H1 (cell line): Measurements from ENCODE around the gene ZNF443. TPM values are rescaled to one million over a fixed set of nuclear protein-coding genes. Genes with fewer than 3 reads are reported as not detected.
A peak's percentile ranks its signal among the peaks of the same experiment; 100 is the strongest.

ENCODE experiments used
- CTCF ChIA-PET: fragments of 300-600 bp; sonication (Branson Sonifier 250); formaldehyde crosslinking; loops from one replicate; lab custom pipeline; 2021; ENCODE audit not compliant: partially characterized antibody; lab: Charles Lee
- POLR2A ChIA-PET: fragments of 300-600 bp; sonication (Branson Sonifier 250); formaldehyde crosslinking; loops from one replicate; lab custom pipeline; 2021; ENCODE audit warnings: inconsistent platforms; ENCODE audit not compliant: partially characterized antibody; lab: Charles Lee
- DNase-seq, 2 experiments: peaks; one replicate each; pipeline versions ENCODE4 v3.0.0 to v3.0.0-alpha.2; 2010 to 2022; ENCODE audit warnings: low spot score in 2 of 2, low read depth in 1 of 2, mixed read lengths in 1 of 2
- FAIRE-seq: peaks from 2 replicates; lab custom pipeline; 2011; peaks lifted over from hg19 to GRCh38; lab: Jason Lieb, UNC
- H2AFZ ChIP-seq: 2 replicates; pipeline ENCODE4 v1.8.1; 2012; ENCODE audit warnings: low read length, inconsistent platforms
- H2AK5ac ChIP-seq: 2 replicates; pipeline ENCODE4 v1.6.1; 2013; ENCODE audit warnings: low read depth, low read length
- H2BK120ac ChIP-seq: replicated peaks from 2 replicates; pipeline ENCODE3; 2013; ENCODE audit warnings: low read depth, low read length, inconsistent platforms
- H2BK12ac ChIP-seq: 2 replicates; pipeline ENCODE4 v1.6.1; 2013; ENCODE audit warnings: low read depth, low read length
- H2BK15ac ChIP-seq: 2 replicates; pipeline ENCODE4 v1.6.1; 2013; ENCODE audit warnings: low read length
- H2BK20ac ChIP-seq: 2 replicates; pipeline ENCODE4 v1.6.1; 2013; ENCODE audit warnings: low read length
- H2BK5ac ChIP-seq: 2 replicates; pipeline ENCODE4 v1.6.1; 2013; ENCODE audit warnings: low read depth, low read length
- H3K14ac ChIP-seq: 2 replicates; pipeline ENCODE4 v1.6.1; 2013; ENCODE audit warnings: inconsistent platforms; ENCODE audit not compliant: insufficient read length
- H3K18ac ChIP-seq: 2 replicates; pipeline ENCODE4 v1.6.1; 2013; ENCODE audit warnings: low read length; ENCODE audit errors: extremely low read depth
- H3K23ac ChIP-seq: 2 replicates; pipeline ENCODE4 v1.6.1; 2013; ENCODE audit warnings: inconsistent platforms; ENCODE audit not compliant: insufficient read length
- H3K23me2 ChIP-seq: 2 replicates; pipeline ENCODE4 v1.6.1; 2013; ENCODE audit warnings: low read depth, low read length
- H3K27ac ChIP-seq: 2 replicates; pipeline ENCODE4 v1.6.1; 2011; ENCODE audit warnings: low read depth, low read length, inconsistent platforms
- H3K27me3 ChIP-seq, 4 experiments: replicated peaks in 1 of 4; 1 replicate in 1 of 4; 2 replicates in 3 of 4; pipeline versions ENCODE4 v1.6.1 to v1.8.1; 2011 to 2013; ENCODE audit warnings: low read length in 3 of 4, mild to moderate bottlenecking in 3 of 4, inconsistent platforms in 2 of 4, mixed read lengths in 2 of 4, moderate library complexity in 1 of 4; ENCODE audit not compliant: control insufficient read depth in 3 of 4, insufficient read depth in 3 of 4; ENCODE audit errors: extremely low read depth in 1 of 4
- H3K36me3 ChIP-seq, 4 experiments: 2 replicates each; pipeline versions ENCODE4 v1.6.1 to v1.8.1; 2011 to 2013; ENCODE audit warnings: mild to moderate bottlenecking in 4 of 4, low read length in 3 of 4, moderate library complexity in 2 of 4, control low read depth in 1 of 4, inconsistent platforms in 1 of 4; ENCODE audit not compliant: insufficient read depth in 4 of 4, control insufficient read depth in 2 of 4
- H3K4ac ChIP-seq: replicated peaks from 2 replicates; pipeline ENCODE3; 2013; ENCODE audit warnings: low read length, low read depth, mixed read lengths, inconsistent platforms; ENCODE audit not compliant: insufficient read length
- H3K4me1 ChIP-seq, 4 experiments: replicated peaks in 1 of 4; 1 replicate in 1 of 4; 2 replicates in 3 of 4; pipeline versions ENCODE4 v1.6.1 to v1.8.1; 2011 to 2013; ENCODE audit warnings: low read length in 3 of 4, inconsistent platforms in 2 of 4, mixed read lengths in 1 of 4; ENCODE audit not compliant: insufficient read depth in 4 of 4, control insufficient read depth in 3 of 4
- H3K4me2 ChIP-seq, 2 experiments: 2 replicates each; pipeline versions ENCODE4 v1.6.1 to v1.8.1; 2011 to 2013; ENCODE audit warnings: low read depth in 2 of 2, low read length in 2 of 2, control low read depth in 1 of 2, inconsistent platforms in 1 of 2, mild to moderate bottlenecking in 1 of 2; ENCODE audit not compliant: insufficient read depth in 1 of 2
- H3K4me3 ChIP-seq, 4 experiments: fragments of 200-600, 300-600 bp in 1 of 4; sonication (generic), shearing (Covaris generic), sonication (Bioruptor Twin) in 1 of 4; 2 replicates each; pipeline versions ENCODE4 v1.5.1 to v1.8.1; 2011 to 2016; ENCODE audit warnings: low read length in 4 of 4, low read depth in 3 of 4, control low read depth in 2 of 4, inconsistent platforms in 2 of 4, mild to moderate bottlenecking in 2 of 4, mixed read lengths in 1 of 4, moderate library complexity in 1 of 4; ENCODE audit not compliant: insufficient read depth in 2 of 4; ENCODE audit errors: extremely low read depth in 1 of 4
- H3K56ac ChIP-seq: replicated peaks from 2 replicates; pipeline ENCODE3; 2013; ENCODE audit warnings: low read depth, mild to moderate bottlenecking, mixed read lengths, low read length, inconsistent platforms; ENCODE audit not compliant: insufficient read length
- H3K79me1 ChIP-seq: 2 replicates; pipeline ENCODE4 v1.6.1; 2013; ENCODE audit warnings: low read depth, low read length, control low read depth
- H3K79me2 ChIP-seq, 2 experiments: 2 replicates each; pipeline versions ENCODE4 v1.6.1 to v1.8.1; 2012 to 2013; ENCODE audit warnings: low read length in 2 of 2, mild to moderate bottlenecking in 2 of 2, inconsistent platforms in 1 of 2; ENCODE audit not compliant: insufficient read depth in 2 of 2, control insufficient read depth in 1 of 2
- H3K9ac ChIP-seq, 4 experiments: replicated peaks in 1 of 4; 1 replicate in 1 of 4; 2 replicates in 3 of 4; pipeline versions ENCODE4 v1.6.1 to v1.8.1; 2011 to 2013; ENCODE audit warnings: low read depth in 3 of 4, low read length in 3 of 4, control low read depth in 2 of 4, mild to moderate bottlenecking in 2 of 4, moderate library complexity in 2 of 4, inconsistent platforms in 1 of 4; ENCODE audit errors: extremely low read depth in 1 of 4
- H3K9me3 ChIP-seq, 2 experiments: 2 replicates each; pipeline versions ENCODE4 v1.6.1 to v1.8.1; 2012 to 2013; ENCODE audit warnings: mild to moderate bottlenecking in 2 of 2, moderate library complexity in 2 of 2, control low read depth in 1 of 2, inconsistent platforms in 1 of 2, low read depth in 1 of 2, low read length in 1 of 2, mixed read lengths in 1 of 2; ENCODE audit not compliant: insufficient read depth in 2 of 2
- H4K20me1 ChIP-seq, 2 experiments: replicated peaks in 1 of 2; 2 replicates each; pipeline versions ENCODE3 to v1.8.1; 2011 to 2013; ENCODE audit warnings: inconsistent platforms in 2 of 2, low read length in 2 of 2, mild to moderate bottlenecking in 1 of 2; ENCODE audit not compliant: insufficient read depth in 2 of 2, control insufficient read depth in 1 of 2
- H4K5ac ChIP-seq: 2 replicates; pipeline ENCODE4 v1.6.1; 2013; ENCODE audit warnings: low read length, low read depth, mixed read lengths, inconsistent platforms; ENCODE audit not compliant: insufficient read length
- H4K8ac ChIP-seq: 2 replicates; pipeline ENCODE4 v1.8.0; 2013; ENCODE audit warnings: mild to moderate bottlenecking, moderate library complexity, low read length, inconsistent platforms; ENCODE audit not compliant: insufficient read depth; ENCODE audit errors: extremely low read depth
- H4K91ac ChIP-seq: replicated peaks from 2 replicates; pipeline ENCODE3; 2013; ENCODE audit warnings: low read length, mixed read lengths, inconsistent platforms; ENCODE audit not compliant: insufficient read length
- BACH1 ChIP-seq: IDR thresholded peaks from 2 replicates; pipeline ENCODE4 v1.6.1; 2012; ENCODE audit warnings: low read length, improper control_type of control experiment
- KDM5A ChIP-seq: fragments of 200-600 bp; IDR thresholded peaks from 2 replicates; pipeline ENCODE4 v1.7.1; 2012; ENCODE audit warnings: mild to moderate bottlenecking, low read length, inconsistent platforms, mixed read lengths
- SIN3A ChIP-seq, 2 experiments: IDR thresholded peaks in 1 of 2; conservative IDR thresholded peaks in 1 of 2; 2 replicates each; pipeline ENCODE4 v1.6.1; 2011 to 2012; ENCODE audit warnings: low read length in 2 of 2, improper control_type of control experiment in 1 of 2, low read depth in 1 of 2, mild to moderate bottlenecking in 1 of 2
- TBP ChIP-seq: IDR thresholded peaks from 2 replicates; pipeline ENCODE4 v1.6.1; 2011; ENCODE audit warnings: low read depth, low read length, improper control_type of control experiment
- WGBS, 2 experiments: shearing (Covaris generic) in 1 of 2; methylation state at CpG; one replicate each; pipeline versions ENCODE4 v1.1.6 to v1.1.7; 2013 to 2015; ENCODE audit warnings: low lambda C conversion rate in 2 of 2, mixed read lengths in 2 of 2, inconsistent platforms in 1 of 2, low coverage in 1 of 2, missing lambda C conversion rate in 1 of 2; ENCODE audit not compliant: insufficient replicate concordance in 2 of 2, insufficient coverage in 1 of 2, insufficient read length in 1 of 2; ENCODE audit errors: extremely low coverage in 1 of 2, missing lambda C conversion rate in 1 of 2; 5-methylcytosine and 5-hydroxymethylcytosine counted together
- polyA plus RNA-seq, 7 experiments: library from polyadenylated mRNA; depleted of rRNA in 3 of 7; stranded (reverse) in 5 of 7; unstranded in 2 of 7; fragments of >200 nt in 5 of 7; fragments of 200-250 nt in 2 of 7; gene quantifications; 1 replicate in 5 of 7; 2 replicates in 1 of 7; 4 replicates in 1 of 7; pipeline versions ENCODE4 v1.2.1 to v1.2.3, GENCODE V29; 2011 to 2013; ENCODE audit warnings: missing spikeins in 2 of 7, mixed read lengths in 2 of 7
- total RNA-seq: library from RNA; stranded (reverse); fragmentation: NEBNext Ultra II Directional; extraction: Animal tissue kit (Norgen Biotek cat#: 25700); gene quantifications from 2 replicates; pipeline ENCODE4 v1.2.1, GENCODE V29; 2021

ZNF443 gene
- total and polyA plus RNA-seq, 2 of the 8 experiments (the other 6 are each of a cell fraction or from before 2014, with no cell fraction given) = 1.4 to 7.8 TPM

DNA sequence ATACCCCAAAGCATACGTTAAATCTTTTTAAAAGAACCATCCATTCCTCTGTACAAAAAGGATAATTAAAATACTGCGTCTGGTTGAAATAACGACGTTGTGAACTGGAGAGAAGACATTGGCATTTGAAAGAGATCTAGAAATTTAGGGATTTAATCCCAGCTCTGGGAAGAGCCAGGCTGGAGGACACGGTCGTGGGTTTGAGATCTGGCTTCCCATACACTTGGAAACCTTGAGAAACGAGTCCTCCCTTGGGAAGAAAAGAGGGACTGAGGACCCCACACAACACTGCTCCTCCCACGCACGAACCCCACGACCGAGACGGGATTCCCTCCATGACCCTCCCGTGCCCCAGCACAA is 43.2 kb upstream of the ZNF443 start:
- no peak overlapping the region for H2BK120ac ChIP-seq
- H3K4me2 ChIP-seq = peak overlapping the region; percentile 86 to 94
- H2AFZ ChIP-seq = peak overlapping the region; percentile 78
- H3K79me1 ChIP-seq = no peaks in the 10 kb centered on the region
- H3K36me3 ChIP-seq = no peaks in the 10 kb centered on the region
- H3K56ac ChIP-seq = peak overlapping the region; percentile 39
- no peak overlapping the region for H3K23ac ChIP-seq
- peak overlapping the region; percentile 83 for H3K18ac ChIP-seq
- H3K79me2 ChIP-seq = no peaks in the 10 kb centered on the region
- CTCF ChIA-PET = interaction anchor here (0.6 to 1.6 kb wide), 3 partner anchors 11 to 31 kb away, joined by 3 to 5 read pairs (median 3); no protein-coding TSS in a partner anchor
- H3K4me3 ChIP-seq = peak overlapping the region; percentile 75 to 86 (median 82)
- no peaks in the 10 kb centered on the region for H4K20me1 ChIP-seq
- TF ChIP-seq TBP = no peak
- TF ChIP-seq KDM5A = no peak
- TF ChIP-seq SIN3A (conservative IDR thresholded peaks at IDR 0.05 in 1 of 2, IDR thresholded peaks at IDR 0.05 in 1 of 2; ENCODE audit: low read depth in 1 of 2, low read length in 2 of 2) = 0 out of 4 replicates have a peak, but pooled peaks of 1 of the 2 experiments have one; percentile 6
- TF ChIP-seq BACH1 = 0 out of 2 replicates have a peak, but pooled peaks have one; percentile 25
- no peak overlapping the region for H3K27ac ChIP-seq
- H2BK20ac ChIP-seq = no peak overlapping the region
- peaks cover 0 to 3% (median under 1%) of the 10 kb centered on the region in 4 experiments; a peak in 2 of 7 replicates for H3K27me3 ChIP-seq
- no peak overlapping the region; the same call in 1 of the 2 replicates for H2BK12ac ChIP-seq
- 8% methylated on average over 13 of the region's 13 CpGs; no CpG with 5 or more reads in 1 of the 2 experiments for whole genome bisulfite sequencing, 2 experiments
- peak overlapping the region; percentile 39 to 96 (median 62) for H3K9ac ChIP-seq
- POLR2A ChIA-PET = interaction anchor here (0.6 to 4.9 kb wide), 7 partner anchors 12 to 672 kb away, joined by 3 to 43 read pairs (median 3); no protein-coding TSS in a partner anchor
- no peak overlapping the region for H4K91ac ChIP-seq
- DNase-seq = no peak
- H4K5ac ChIP-seq = no peak overlapping the region
- no peak overlapping the region for H2BK15ac ChIP-seq
- no peak overlapping the region for H2AK5ac ChIP-seq
- no peaks in the 10 kb centered on the region for H3K9me3 ChIP-seq
- 0 out of 7 replicates have a peak, but pooled peaks cover 0 to 1% (median 0%) of the 10 kb centered on the region in 4 experiments for H3K4me1 ChIP-seq
- no peak for FAIRE-seq
- no peak overlapping the region for H3K14ac ChIP-seq
- H3K4ac ChIP-seq = no peak overlapping the region
- peaks cover 7% of the 10 kb centered on the region for H3K23me2 ChIP-seq
- H4K8ac ChIP-seq = peak overlapping the region; percentile 95
- H2BK5ac ChIP-seq = no peak overlapping the region
